Kidney epithelial cell (primary cell): ENCODE measurements around the gene ZNF678. TPM values are rescaled to one million over a fixed set of nuclear protein-coding genes. Genes with fewer than 3 reads are reported as not detected.

ENCODE experiments used
- DNase-seq: peaks from one replicate; pipeline ENCODE4 v3.0.0-alpha.2; 2010; ENCODE audit warnings: low read depth
- H3K27me3 ChIP-seq: 2 replicates; pipeline ENCODE4 v1.6.0; 2011; ENCODE audit warnings: low read length; ENCODE audit not compliant: control insufficient read depth, insufficient read depth
- H3K36me3 ChIP-seq: 2 replicates; pipeline ENCODE4 v1.5.1; 2011; ENCODE audit warnings: low read length; ENCODE audit not compliant: control insufficient read depth, insufficient read depth
- H3K4me3 ChIP-seq: 2 replicates; pipeline ENCODE4 v1.5.1; 2011; ENCODE audit warnings: low read depth, mild to moderate bottlenecking, control low read depth, low read length
- CTCF ChIP-seq: IDR thresholded peaks from 2 replicates; pipeline ENCODE4 v1.5.1; 2011; ENCODE audit warnings: mild to moderate bottlenecking, moderate library complexity, low read length, control low read depth, inconsistent platforms; ENCODE audit not compliant: insufficient read depth, poor library complexity, severe bottlenecking
- total RNA-seq: library from RNA; depleted of rRNA; stranded (reverse); fragments of >200 nt; gene quantifications from 2 replicates; pipeline ENCODE4 v1.2.3, GENCODE V29; 2015

Gene ZNF678
- 7.6 and 9.8 TPM in 2 replicates for total RNA-seq

GRCh38 chr1:227563324-227564201 lies at the start of gene ZNF678:
Gene ZNF678 (plus strand): TSS chr1:227563556. CDS start chr1:227650992, 87,436 bp downstream.
- Histone ChIP-seq H3K27me3 (peaks cover 24% of the 10 kb centered on the region), H3K36me3 (no peaks in the 10 kb centered on the region), H3K4me3 (peak within 1 kb of the TSS; percentile 78)
- no peak for TF ChIP-seq CTCF
- peak; percentile 69 for DNase-seq

DNA sequence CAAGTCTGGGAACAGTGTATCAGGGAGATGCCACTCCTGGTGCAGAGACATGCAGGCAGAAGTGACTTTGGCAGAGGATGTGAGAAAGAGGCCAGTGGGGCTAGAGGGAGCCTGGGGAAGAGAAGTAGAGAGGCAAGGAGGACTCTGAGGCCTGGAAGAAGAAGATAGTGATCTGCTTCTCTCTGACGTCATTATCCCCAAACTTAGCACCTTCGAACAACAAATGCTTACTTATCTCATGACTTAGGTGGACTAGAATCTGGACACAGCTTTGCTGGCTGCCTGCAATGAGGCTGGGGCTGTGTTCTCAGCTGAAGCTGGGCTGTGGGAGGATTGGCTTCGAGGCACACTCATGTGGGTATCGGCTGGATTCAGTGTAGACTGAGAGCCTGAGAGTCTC lies 44.5 kb upstream of the ZNF678 start:
- DNase-seq: no peak
- no peak for TF ChIP-seq CTCF
- Histone ChIP-seq H3K36me3 (no peaks in the 10 kb centered on the region), H3K27me3 (no peaks in the 10 kb centered on the region), H3K4me3 (no peak overlapping the region)

- H3K27me3 ChIP-seq: no peaks in the 10 kb centered on the region
- no peak for TF ChIP-seq CTCF
- no peak overlapping the region for H3K4me3 ChIP-seq
- DNase-seq: no peak
- H3K36me3 ChIP-seq: no peaks in the 10 kb centered on the region
These were observed 41.6 kb upstream of the ZNF678 start for GRCh38 chr1:227521782-227522181.

- Histone ChIP-seq H3K36me3 (no peaks in the 10 kb centered on the region), H3K4me3 (no peak overlapping the region), H3K27me3 (no peaks in the 10 kb centered on the region)
- DNase-seq: no peak
- no peak for TF ChIP-seq CTCF
These were observed 36.8 kb upstream of the ZNF678 start for GRCh38 chr1:227526524-227526923.

DNA sequence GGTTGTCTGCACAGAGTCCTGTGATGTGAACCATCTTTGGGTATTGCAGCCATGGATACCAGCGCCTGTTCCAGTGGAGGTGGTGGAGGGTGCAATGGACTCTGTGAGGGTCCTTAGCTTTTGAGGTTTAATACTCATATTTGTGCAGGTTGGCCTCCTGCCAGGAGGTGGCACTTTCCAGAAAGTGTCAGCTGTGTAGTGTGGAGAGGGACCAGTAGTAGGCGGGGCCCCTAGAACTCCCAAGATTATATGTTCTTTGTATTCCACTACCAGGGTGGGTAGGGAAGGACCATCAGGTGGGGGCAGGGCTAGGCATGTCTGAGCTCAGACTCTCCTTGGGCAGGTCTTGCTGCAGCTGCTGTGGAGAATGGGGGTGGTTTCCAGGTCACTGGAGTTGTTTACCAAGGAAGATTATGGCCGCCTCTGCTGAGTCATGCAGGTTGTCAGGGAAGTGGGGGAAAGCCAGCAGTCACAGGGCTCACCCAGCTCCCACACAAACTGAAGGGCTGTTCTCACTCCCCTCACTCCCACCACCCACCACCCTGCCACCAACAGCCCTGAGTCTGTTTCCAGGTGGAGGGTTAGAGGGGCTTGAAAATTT lies 31.2 kb upstream of the ZNF678 start:
- DNase-seq: no peak
- TF ChIP-seq CTCF: no peak

More for the DNA sequence above, 31.2 kb upstream of the ZNF678 start:
- Histone ChIP-seq H3K36me3 (no peaks in the 10 kb centered on the region), H3K4me3 (no peak overlapping the region), H3K27me3 (no peaks in the 10 kb centered on the region)
